H9 (cell line): ENCODE results near the gene SLC6A19. TPM values are rescaled to one million over a fixed set of nuclear protein-coding genes. Genes with fewer than 3 reads are reported as not detected.

Source experiments
- DNase-seq: peaks from one replicate; pipeline ENCODE4 v3.0.0-alpha.2; 2017
- H2AFZ ChIP-seq: one replicate; pipeline ENCODE4 v1.6.1; 2013; ENCODE audit warnings: mild to moderate bottlenecking, low read length, control low read depth, moderate library complexity
- H2AK5ac ChIP-seq: 2 replicates; pipeline ENCODE4 v1.6.1; 2013; ENCODE audit warnings: low read length, control low read depth, mixed read lengths; ENCODE audit not compliant: insufficient read length
- H2BK120ac ChIP-seq: one replicate; pipeline ENCODE4 v1.6.1; 2013; ENCODE audit warnings: low read depth, mild to moderate bottlenecking, low read length, control low read depth, inconsistent platforms; ENCODE audit not compliant: poor library complexity, severe bottlenecking
- H2BK12ac ChIP-seq: 2 replicates; pipeline ENCODE4 v1.6.1; 2013; ENCODE audit warnings: low read length, control low read depth, mixed read lengths, low read depth; ENCODE audit not compliant: insufficient read length
- H2BK15ac ChIP-seq: 2 replicates; pipeline ENCODE4 v1.6.1; 2013; ENCODE audit warnings: low read depth, low read length, control low read depth
- H2BK20ac ChIP-seq: one replicate; pipeline ENCODE4 v1.6.1; 2013; ENCODE audit warnings: low read depth, mild to moderate bottlenecking, low read length, control low read depth, inconsistent platforms; ENCODE audit not compliant: poor library complexity, severe bottlenecking
- H2BK5ac ChIP-seq: 2 replicates; pipeline ENCODE4 v1.6.1; 2013; ENCODE audit warnings: low read length, control low read depth, mixed read lengths; ENCODE audit not compliant: insufficient read length
- H3K14ac ChIP-seq: 2 replicates; pipeline ENCODE4 v1.6.1; 2013; ENCODE audit warnings: low read length, control low read depth; ENCODE audit not compliant: insufficient read depth
- H3K18ac ChIP-seq: 2 replicates; pipeline ENCODE4 v1.6.1; 2013; ENCODE audit warnings: low read depth, mild to moderate bottlenecking, mixed read lengths, low read length, control low read depth; ENCODE audit not compliant: insufficient read length
- H3K23ac ChIP-seq: 2 replicates; pipeline ENCODE4 v1.6.1; 2013; ENCODE audit warnings: low read length, control low read depth, mixed read lengths, low read depth; ENCODE audit not compliant: insufficient read length
- H3K23me2 ChIP-seq: 2 replicates; pipeline ENCODE4 v1.6.1; 2013; ENCODE audit warnings: low read depth, mild to moderate bottlenecking, mixed read lengths, low read length, control low read depth; ENCODE audit not compliant: insufficient read length, poor library complexity, severe bottlenecking
- H3K27ac ChIP-seq: 2 replicates; pipeline ENCODE4 v1.5.1; 2013; ENCODE audit warnings: low read length, control low read depth, mixed read lengths, low read depth; ENCODE audit not compliant: insufficient read length
- H3K27me3 ChIP-seq: 2 replicates; pipeline ENCODE4 v1.6.1; 2013; ENCODE audit warnings: low read length, control low read depth, inconsistent platforms; ENCODE audit not compliant: insufficient read depth
- H3K4ac ChIP-seq: 2 replicates; pipeline ENCODE4 v1.6.1; 2013; ENCODE audit warnings: low read depth, mild to moderate bottlenecking, control low read depth, inconsistent platforms, low read length, moderate library complexity
- H3K4me1 ChIP-seq: 2 replicates; pipeline ENCODE4 v1.6.1; 2013; ENCODE audit warnings: low read length, control low read depth, inconsistent platforms; ENCODE audit not compliant: insufficient read depth
- H3K4me2 ChIP-seq: 2 replicates; pipeline ENCODE4 v1.6.1; 2013; ENCODE audit warnings: low read length, control low read depth, mixed read lengths; ENCODE audit not compliant: insufficient read length, insufficient read depth
- H3K56ac ChIP-seq: 2 replicates; pipeline ENCODE4 v1.6.1; 2013; ENCODE audit warnings: low read depth, mild to moderate bottlenecking, mixed read lengths, low read length, control low read depth; ENCODE audit not compliant: insufficient read length
- H3K79me1 ChIP-seq: 2 replicates; pipeline ENCODE4 v1.6.1; 2013; ENCODE audit warnings: low read depth, mild to moderate bottlenecking, moderate library complexity, low read length, control low read depth, inconsistent platforms; ENCODE audit not compliant: insufficient read depth, poor library complexity, severe bottlenecking
- H3K79me2 ChIP-seq: 2 replicates; pipeline ENCODE4 v1.6.1; 2013; ENCODE audit warnings: low read length, control low read depth, inconsistent platforms; ENCODE audit not compliant: insufficient read depth
- H3K9ac ChIP-seq: 2 replicates; pipeline ENCODE4 v1.6.1; 2013; ENCODE audit warnings: low read length, control low read depth, mixed read lengths; ENCODE audit not compliant: insufficient read length; ENCODE audit errors: extremely low read depth
- H3K9me3 ChIP-seq: one replicate; pipeline ENCODE4 v1.6.1; 2013; ENCODE audit warnings: low read depth, low read length, inconsistent platforms; ENCODE audit not compliant: control insufficient read depth
- H3T11ph ChIP-seq: one replicate; pipeline ENCODE4 v1.6.1; 2013; ENCODE audit warnings: mild to moderate bottlenecking, low read length, control low read depth, inconsistent platforms
- H4K20me1 ChIP-seq: one replicate; pipeline ENCODE4 v1.6.1; 2013; ENCODE audit not compliant: control insufficient read depth, insufficient read length, insufficient read depth
- H4K5ac ChIP-seq: 2 replicates; pipeline ENCODE4 v1.6.1; 2013; ENCODE audit warnings: low read depth, mild to moderate bottlenecking, mixed read lengths, low read length, control low read depth; ENCODE audit not compliant: insufficient read length
- H4K8ac ChIP-seq: replicated peaks from 2 replicates; pipeline ENCODE4 v1.6.1; 2013; ENCODE audit warnings: low read length, control low read depth, mixed read lengths, low read depth; ENCODE audit not compliant: insufficient read length
- H4K91ac ChIP-seq: 2 replicates; pipeline ENCODE4 v1.6.1; 2013; ENCODE audit warnings: low read depth, mild to moderate bottlenecking, moderate library complexity, mixed read lengths, low read length, control low read depth; ENCODE audit not compliant: insufficient read length
- H3K27ac Mint-ChIP-seq, 3 experiments: 2 replicates in 2 of 3; 3 replicates in 1 of 3; pipeline ENCODE4 v1.8.0; 2020 to 2021; ENCODE audit warnings: mixed read lengths in 3 of 3, mild to moderate bottlenecking in 1 of 3, moderate library complexity in 1 of 3
- H3K27me3 Mint-ChIP-seq: 2 replicates; pipeline ENCODE4 v1.8.0; 2021; ENCODE audit warnings: low read depth, mild to moderate bottlenecking, moderate library complexity, mixed read lengths
- H3K36me3 Mint-ChIP-seq, 3 experiments: 2 replicates in 2 of 3; 3 replicates in 1 of 3; pipeline ENCODE4 v1.8.0; 2020 to 2021; ENCODE audit warnings: low read depth in 3 of 3, mixed read lengths in 3 of 3; ENCODE audit not compliant: insufficient read depth in 1 of 3
- H3K4me1 Mint-ChIP-seq, 2 experiments: 2 replicates each; pipeline ENCODE4 v1.8.0; 2020; ENCODE audit warnings: mixed read lengths in 2 of 2
- H3K4me3 Mint-ChIP-seq, 2 experiments: 2 replicates in 1 of 2; 3 replicates in 1 of 2; pipeline ENCODE4 v1.8.0; 2020 to 2021; ENCODE audit warnings: mild to moderate bottlenecking in 2 of 2, mixed read lengths in 2 of 2, moderate library complexity in 1 of 2
- H3K9me3 Mint-ChIP-seq, 2 experiments: 2 replicates in 1 of 2; 3 replicates in 1 of 2; pipeline ENCODE4 v1.8.0; 2020; ENCODE audit warnings: mild to moderate bottlenecking in 2 of 2, mixed read lengths in 2 of 2, moderate library complexity in 1 of 2
- CTCF ChIP-seq: fragments of 200-600 bp; sonication (generic); conservative IDR thresholded peaks from 3 replicates; pipeline ENCODE4 v1.8.0; 2021; ENCODE audit warnings: antibody characterized with exemption, mild to moderate bottlenecking
- WGBS: extraction: QIAGEN DNeasy Blood & Tissue Kit; methylation state at CpG from one replicate; pipeline ENCODE4 v1.1.7; 2013; ENCODE audit warnings: missing lambda C conversion rate, low lambda C conversion rate, mixed read lengths; ENCODE audit not compliant: insufficient read length; ENCODE audit errors: extremely low coverage; 5-methylcytosine and 5-hydroxymethylcytosine counted together
- total RNA-seq: library from RNA; stranded (reverse); gene quantifications from 2 replicates; pipeline ENCODE4 v1.2.1, GENCODE V29; 2021

The SLC6A19 gene
- total RNA-seq, 1 experiment from 2014 or later, result not detected

- Histone ChIP-seq H3K18ac (no peak overlapping the region), H3K14ac (no peak overlapping the region), H3K79me1 (no peaks in the 10 kb centered on the region), H3K23ac (no peak overlapping the region), H3K79me2 (no peaks in the 10 kb centered on the region), H2BK5ac (no peak overlapping the region), H3K9ac (no peak overlapping the region), H2BK120ac (no peak overlapping the region), H3K23me2 (no peaks in the 10 kb centered on the region), H3K56ac (no peak overlapping the region), H4K91ac (no peak overlapping the region), H3K27me3 (no peaks in the 10 kb centered on the region), H4K20me1 (peaks cover 3% of the 10 kb centered on the region), H4K8ac (no peak overlapping the region), H2BK15ac (no peak overlapping the region), H3K9me3 (no peaks in the 10 kb centered on the region), H3K27ac (no peak overlapping the region), H3K4me2 (no peak overlapping the region), H2BK20ac (no peak overlapping the region), H2BK12ac (no peak overlapping the region), H4K5ac (no peak overlapping the region), H3T11ph (no peak overlapping the region), H3K4me1 (no peaks in the 10 kb centered on the region), H3K4ac (no peak overlapping the region), H2AK5ac (no peak overlapping the region), H2AFZ (no peak overlapping the region)
- Mint-ChIP-seq H3K4me1 (peaks cover 9 to 16% of the 10 kb centered on the region in 2 experiments), H3K9me3 (peaks cover 0 to 6% of the 10 kb centered on the region in 2 experiments; a peak in 2 of 5 replicates), H3K27me3 (peaks cover 8% of the 10 kb centered on the region), H3K36me3 (no peaks in the 10 kb centered on the region), H3K27ac (no peak overlapping the region), H3K4me3 (no peak overlapping the region)
- no peak for DNase-seq
- no peak for TF ChIP-seq CTCF
- no CpG with 5 or more reads among the region's 6 CpGs for WGBS
Measured at GRCh38 chr5:1207555-1207954, 6.2 kb downstream of the SLC6A19 start.
